C4-2B (cell line): ENCODE results near the gene PTPN11.
"Not testable (repeated sequence)": the region's sequence is repeated elsewhere in the genome, so short reads cannot be mapped to it uniquely, and the experiment has no call there.

Experiments
- ZFX ChIP-seq: fragments of 450-650 bp; IDR thresholded peaks from 2 replicates; pipeline ENCODE4 v1.6.1; 2017
- TF ChIP-seq, protein P1 (sequence below): fragments of 450-650 bp; conservative IDR thresholded peaks from 2 replicates; pipeline ENCODE4 v1.5.1; 2017; ENCODE audit warnings: mild to moderate bottlenecking

DNA sequence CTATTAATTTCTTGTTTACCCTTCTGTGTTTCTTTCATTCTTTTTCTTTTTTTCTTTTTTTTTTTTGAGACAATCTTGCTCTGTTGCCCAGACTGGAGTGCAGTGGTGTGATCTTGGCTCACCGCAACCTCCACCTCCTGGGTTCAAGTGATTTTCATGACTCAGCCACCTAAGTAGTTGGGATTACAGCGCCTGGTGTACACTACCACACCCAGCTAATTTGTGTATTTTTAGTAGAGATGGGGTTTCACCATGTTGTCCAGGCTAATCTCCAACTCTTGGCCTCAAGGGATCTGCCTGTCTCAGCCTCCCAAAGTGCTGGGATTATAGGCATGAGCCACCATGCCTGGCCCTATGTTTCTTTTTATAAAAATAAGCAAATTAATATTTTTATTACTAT lies 29.4 kb downstream of the PTPN11 start:
- TF ChIP-seq, protein P1, sequence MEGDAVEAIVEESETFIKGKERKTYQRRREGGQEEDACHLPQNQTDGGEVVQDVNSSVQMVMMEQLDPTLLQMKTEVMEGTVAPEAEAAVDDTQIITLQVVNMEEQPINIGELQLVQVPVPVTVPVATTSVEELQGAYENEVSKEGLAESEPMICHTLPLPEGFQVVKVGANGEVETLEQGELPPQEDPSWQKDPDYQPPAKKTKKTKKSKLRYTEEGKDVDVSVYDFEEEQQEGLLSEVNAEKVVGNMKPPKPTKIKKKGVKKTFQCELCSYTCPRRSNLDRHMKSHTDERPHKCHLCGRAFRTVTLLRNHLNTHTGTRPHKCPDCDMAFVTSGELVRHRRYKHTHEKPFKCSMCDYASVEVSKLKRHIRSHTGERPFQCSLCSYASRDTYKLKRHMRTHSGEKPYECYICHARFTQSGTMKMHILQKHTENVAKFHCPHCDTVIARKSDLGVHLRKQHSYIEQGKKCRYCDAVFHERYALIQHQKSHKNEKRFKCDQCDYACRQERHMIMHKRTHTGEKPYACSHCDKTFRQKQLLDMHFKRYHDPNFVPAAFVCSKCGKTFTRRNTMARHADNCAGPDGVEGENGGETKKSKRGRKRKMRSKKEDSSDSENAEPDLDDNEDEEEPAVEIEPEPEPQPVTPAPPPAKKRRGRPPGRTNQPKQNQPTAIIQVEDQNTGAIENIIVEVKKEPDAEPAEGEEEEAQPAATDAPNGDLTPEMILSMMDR: not testable (repeated sequence)
- not testable (repeated sequence) for TF ChIP-seq ZFX
